Sigmoid colon (tissue), 3 donors: ENCODE measurements around the gene CCL7.

Experiments used
- CTCF ChIP-seq, 4 experiments: fragments of 450-650 bp in 3 of 4; fragments of 200-600 bp in 1 of 4; IDR thresholded peaks; one replicate each; pipeline ENCODE4 v1.5.1; 2016 to 2019; ENCODE audit warnings: antibody characterized with exemption in 4 of 4, mild to moderate bottlenecking in 3 of 4, moderate library complexity in 2 of 4
- POLR2A ChIP-seq, 2 donors: fragments of 450-650 bp; IDR thresholded peaks; one replicate each; pipeline ENCODE4 v1.6.1; 2016; ENCODE audit warnings: antibody characterized with exemption in 2 of 2, mild to moderate bottlenecking in 2 of 2, moderate library complexity in 2 of 2

- no peak for TF ChIP-seq POLR2A (IDR thresholded peaks at IDR 0.05)
- TF ChIP-seq CTCF (IDR thresholded peaks at IDR 0.05) = no peak
Measured at GRCh38 chr17:34269969-34270368, at the start of gene CCL7.
